Colonic mucosa (tissue), 4 donors: Measurements from ENCODE around the gene CEMIP. TPM values are rescaled to one million over a fixed set of nuclear protein-coding genes. Genes with fewer than 3 reads are reported as not detected.

Source experiments
- DNase-seq: peaks from one replicate; pipeline ENCODE4 v3.0.0-alpha.2; 2020
- H3K27ac ChIP-seq: fragments of 200-600 bp; one replicate; pipeline ENCODE4 v1.8.0; 2021
- H3K27me3 ChIP-seq: fragments of 200-600 bp; one replicate; pipeline ENCODE4 v1.8.0; 2021
- H3K36me3 ChIP-seq: fragments of 200-600 bp; one replicate; pipeline ENCODE4 v1.8.0; 2021
- H3K4me1 ChIP-seq: fragments of 200-600 bp; one replicate; pipeline ENCODE4 v1.8.0; 2021; ENCODE audit warnings: mild to moderate bottlenecking
- H3K4me3 ChIP-seq: fragments of 200-600 bp; one replicate; pipeline ENCODE4 v1.8.0; 2021
- H3K9ac ChIP-seq, 2 donors: one replicate each; pipeline ENCODE4 v1.7.0; 2013; ENCODE audit warnings: control low read depth in 2 of 2, low read depth in 2 of 2, low read length in 2 of 2
- H3K9me3 ChIP-seq: fragments of 200-600 bp; one replicate; pipeline ENCODE4 v1.8.0; 2021
- intact Hi-C: fragments of 100-400 bp; cut with DNase I; formaldehyde crosslinking; loops from one replicate; pipeline ENCODE4 v1.14.1; 2022
- total RNA-seq, 2 donors: library from RNA; stranded (reverse); fragmentation: NEBNext Ultra II Directional in 1 of 2; extraction: Animal tissue kit (Norgen Biotek cat#: 25700) in 1 of 2; gene quantifications; one replicate each; pipeline ENCODE4 v1.2.1, GENCODE V29; 2021
- TF ChIP-seq, protein P1 (sequence below): fragments of 200-600 bp; IDR thresholded peaks from one replicate; pipeline ENCODE4 v1.8.0; 2022; ENCODE audit warnings: antibody characterized with exemption, mild to moderate bottlenecking
- donor health status: healthy.
- donor health status: DM: no; HTN: no; CAD: no.
- donor health status: DM: no; HTN: no; CAD: no.

The CEMIP gene
- total RNA-seq, 2 donors from 2014 or later = 2.1 to 2.9 TPM

DNA sequence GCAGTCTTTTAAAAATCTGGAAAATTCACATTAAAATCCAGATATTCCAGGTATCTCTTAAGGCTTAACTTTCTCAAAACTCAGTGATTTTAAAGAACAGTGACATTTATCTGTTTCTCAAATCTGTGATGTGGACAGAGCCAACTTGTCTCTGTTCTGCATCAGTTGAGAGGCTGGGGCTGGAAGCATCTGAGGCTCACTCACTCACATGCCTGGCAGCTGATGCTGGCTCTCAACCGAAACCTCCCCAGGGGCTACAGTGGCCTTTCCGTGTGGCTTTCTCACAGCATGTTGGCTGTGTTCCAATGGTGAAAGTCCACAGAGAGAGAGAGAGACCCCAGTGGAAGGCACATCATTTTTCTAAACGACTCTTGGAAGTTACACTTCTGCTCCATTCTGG is 53.5 kb downstream of the CEMIP start:
- no peaks in the 10 kb centered on the region for H3K36me3 ChIP-seq
- TF ChIP-seq, protein P1, sequence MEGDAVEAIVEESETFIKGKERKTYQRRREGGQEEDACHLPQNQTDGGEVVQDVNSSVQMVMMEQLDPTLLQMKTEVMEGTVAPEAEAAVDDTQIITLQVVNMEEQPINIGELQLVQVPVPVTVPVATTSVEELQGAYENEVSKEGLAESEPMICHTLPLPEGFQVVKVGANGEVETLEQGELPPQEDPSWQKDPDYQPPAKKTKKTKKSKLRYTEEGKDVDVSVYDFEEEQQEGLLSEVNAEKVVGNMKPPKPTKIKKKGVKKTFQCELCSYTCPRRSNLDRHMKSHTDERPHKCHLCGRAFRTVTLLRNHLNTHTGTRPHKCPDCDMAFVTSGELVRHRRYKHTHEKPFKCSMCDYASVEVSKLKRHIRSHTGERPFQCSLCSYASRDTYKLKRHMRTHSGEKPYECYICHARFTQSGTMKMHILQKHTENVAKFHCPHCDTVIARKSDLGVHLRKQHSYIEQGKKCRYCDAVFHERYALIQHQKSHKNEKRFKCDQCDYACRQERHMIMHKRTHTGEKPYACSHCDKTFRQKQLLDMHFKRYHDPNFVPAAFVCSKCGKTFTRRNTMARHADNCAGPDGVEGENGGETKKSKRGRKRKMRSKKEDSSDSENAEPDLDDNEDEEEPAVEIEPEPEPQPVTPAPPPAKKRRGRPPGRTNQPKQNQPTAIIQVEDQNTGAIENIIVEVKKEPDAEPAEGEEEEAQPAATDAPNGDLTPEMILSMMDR = no peak
- H3K9me3 ChIP-seq = no peaks in the 10 kb centered on the region
- no peak overlapping the region for H3K27ac ChIP-seq
- no peaks in the 10 kb centered on the region for H3K27me3 ChIP-seq
- no peak for DNase-seq
- H3K9ac ChIP-seq = no peak overlapping the region
- no peak overlapping the region for H3K4me3 ChIP-seq
- no peaks in the 10 kb centered on the region for H3K4me1 ChIP-seq
- intact Hi-C loops = no loop called here

DNA sequence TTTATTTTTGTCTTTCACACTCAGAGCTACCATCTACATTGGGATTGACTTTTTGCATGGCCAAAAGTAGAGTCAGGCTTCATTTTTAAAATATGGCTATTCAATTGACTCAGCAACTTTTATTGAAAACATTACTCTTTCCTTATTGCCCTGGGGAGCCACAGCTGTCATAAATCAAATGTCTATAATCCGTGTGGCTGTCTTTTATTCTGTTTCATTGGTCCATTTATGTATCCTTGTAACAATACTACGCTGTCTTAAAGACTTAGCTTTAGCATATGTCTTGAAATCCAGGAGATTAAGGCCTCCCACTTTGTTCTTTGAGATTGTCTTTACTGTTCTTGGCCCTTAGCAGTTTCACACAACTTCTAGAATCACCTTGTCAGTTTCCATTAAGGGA is 55.2 kb downstream of the CEMIP start:
- DNase-seq = no peak
- Histone ChIP-seq H3K4me1 (peaks cover 2% of the 10 kb centered on the region), H3K9ac (no peak overlapping the region), H3K9me3 (no peaks in the 10 kb centered on the region), H3K4me3 (no peak overlapping the region), H3K36me3 (no peaks in the 10 kb centered on the region), H3K27me3 (no peaks in the 10 kb centered on the region), H3K27ac (no peak overlapping the region)
- TF ChIP-seq, protein P1 = no peak
- intact Hi-C loops = no loop called here

GRCh38 chr15:80834906-80835305 is 55.7 kb downstream of the CEMIP start:
- no peaks in the 10 kb centered on the region for H3K36me3 ChIP-seq
- H3K4me1 ChIP-seq = peaks cover 4% of the 10 kb centered on the region
- intact Hi-C loops = no loop called here
- peak overlapping the region in 1 of 2 donors; percentile 5 for H3K9ac ChIP-seq
- no peak for DNase-seq
- no peaks in the 10 kb centered on the region for H3K9me3 ChIP-seq
- H3K27me3 ChIP-seq = no peaks in the 10 kb centered on the region
- TF ChIP-seq, protein P1 = no peak
- no peak overlapping the region for H3K27ac ChIP-seq
- H3K4me3 ChIP-seq = no peak overlapping the region

DNA sequence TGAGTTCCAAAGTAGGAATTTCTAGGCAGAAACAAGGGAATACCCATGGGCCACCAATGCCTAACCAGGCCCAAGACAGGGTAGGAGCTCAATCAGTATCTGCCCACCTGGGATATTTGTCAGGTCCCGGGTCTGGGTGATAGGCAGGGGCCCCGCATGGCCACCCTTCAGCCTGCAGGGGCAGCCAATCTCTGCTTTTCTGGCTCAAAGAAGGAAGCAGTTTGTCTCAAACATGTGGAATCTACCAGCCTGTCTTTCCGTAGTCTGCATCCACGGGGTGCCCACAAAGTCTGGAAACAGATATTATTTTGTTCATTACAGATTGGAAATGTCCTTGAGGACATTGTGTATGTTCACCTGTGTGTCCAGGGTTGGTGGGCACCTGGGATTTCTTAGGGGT is 56.2 kb downstream of the CEMIP start:
- Histone ChIP-seq H3K9me3 (no peaks in the 10 kb centered on the region), H3K36me3 (no peaks in the 10 kb centered on the region), H3K27ac (no peak overlapping the region), H3K4me1 (peaks cover 4% of the 10 kb centered on the region), H3K4me3 (no peak overlapping the region), H3K27me3 (no peaks in the 10 kb centered on the region), H3K9ac (peak overlapping the region in 1 of 2 donors; percentile 5)
- TF ChIP-seq, protein P1 = no peak
- intact Hi-C loops = no loop called here
- no peak for DNase-seq

DNA sequence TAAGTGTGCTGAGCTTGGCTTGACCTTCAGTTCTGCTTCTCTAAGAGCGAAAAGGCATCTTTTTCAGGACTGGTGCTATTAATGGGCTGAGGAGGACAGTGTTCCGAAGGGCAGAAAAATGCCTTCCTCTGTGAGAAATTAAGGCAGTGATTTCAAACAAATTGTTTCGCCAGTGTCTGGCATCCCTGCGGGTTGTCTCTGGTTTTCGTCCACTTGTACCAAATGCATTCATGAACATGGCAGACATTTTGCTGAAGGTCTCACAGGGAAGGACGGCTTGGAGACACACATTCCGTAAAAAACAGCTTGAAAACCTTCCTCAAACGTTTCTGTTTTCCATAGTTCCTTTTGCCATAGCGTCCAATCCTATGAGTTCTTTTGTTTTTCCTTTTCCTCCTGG is 57.1 kb downstream of the CEMIP start:
- Histone ChIP-seq H3K27me3 (no peaks in the 10 kb centered on the region), H3K4me3 (no peak overlapping the region), H3K9me3 (no peaks in the 10 kb centered on the region), H3K27ac (no peak overlapping the region), H3K9ac (no peak overlapping the region), H3K4me1 (peaks cover 4% of the 10 kb centered on the region), H3K36me3 (no peaks in the 10 kb centered on the region)
- no peak for DNase-seq
- intact Hi-C loops = no loop called here
- TF ChIP-seq, protein P1 = no peak

DNA sequence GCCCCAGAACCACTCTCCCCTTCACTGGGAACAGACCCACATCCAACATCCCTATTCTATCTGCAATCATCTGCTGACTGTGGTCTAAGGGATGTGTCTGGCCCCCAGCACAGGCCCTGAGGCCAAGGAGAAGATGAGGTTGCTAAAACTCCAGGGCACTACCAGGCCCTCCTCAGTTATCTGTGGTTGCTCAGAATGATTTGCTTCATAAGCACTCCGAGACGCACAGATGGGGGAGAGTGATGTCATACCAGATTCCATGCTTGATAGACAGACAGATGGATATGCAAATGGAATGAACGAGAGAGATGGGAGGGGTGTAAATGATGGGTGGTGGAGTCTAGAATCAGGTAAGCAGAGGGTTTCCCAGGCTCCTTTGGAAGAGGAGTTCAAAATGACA is 57.8 kb downstream of the CEMIP start:
- H3K36me3 ChIP-seq = no peaks in the 10 kb centered on the region
- H3K4me1 ChIP-seq = peaks cover 4% of the 10 kb centered on the region
- H3K9me3 ChIP-seq = no peaks in the 10 kb centered on the region
- no peak overlapping the region for H3K9ac ChIP-seq
- TF ChIP-seq, protein P1 = no peak
- no peaks in the 10 kb centered on the region for H3K27me3 ChIP-seq
- no peak overlapping the region for H3K27ac ChIP-seq
- intact Hi-C loops = no loop called here
- H3K4me3 ChIP-seq = no peak overlapping the region
- no peak for DNase-seq
